ENCODE measurements around the gene BCL2A1. TPM values are rescaled to one million over a fixed set of nuclear protein-coding genes. Genes with fewer than 3 reads are reported as not detected.

The BCL2A1 gene
- total RNA-seq, 1 donor from 2014 or later = not detected

- peaks cover 24% of the 10 kb centered on the region for H3K9me3 Mint-ChIP-seq (ENCODE audit: unreplicated experiment)
- no peak for TF ChIP-seq CTCF (IDR thresholded peaks at IDR 0.05; ENCODE audit: partially characterized antibody, unreplicated experiment)
- DNase-seq = peak; percentile 99
- peaks cover 23% of the 10 kb centered on the region for H3K36me3 Mint-ChIP-seq (ENCODE audit: unreplicated experiment)
- H3K4me3 Mint-ChIP-seq (ENCODE audit: unreplicated experiment) = peak overlapping the region; percentile 99
- no peaks in the 10 kb centered on the region for H3K4me1 Mint-ChIP-seq (ENCODE audit: low read depth, unreplicated experiment)
- H3K27ac Mint-ChIP-seq (ENCODE audit: unreplicated experiment) = peak overlapping the region; percentile 99
- peaks cover 8% of the 10 kb centered on the region for H3K27me3 Mint-ChIP-seq (ENCODE audit: unreplicated experiment)
Measured at GRCh38 chr15:79923515-79924169, 47.4 kb downstream of the BCL2A1 start.

- peaks cover 8% of the 10 kb centered on the region for H3K27me3 Mint-ChIP-seq (ENCODE audit: unreplicated experiment)
- no peaks in the 10 kb centered on the region for H3K4me1 Mint-ChIP-seq (ENCODE audit: low read depth, unreplicated experiment)
- H3K27ac Mint-ChIP-seq (ENCODE audit: unreplicated experiment) = peak overlapping the region; percentile 99
- peak; percentile 83 for DNase-seq
- peak overlapping the region; percentile 99 for H3K4me3 Mint-ChIP-seq (ENCODE audit: unreplicated experiment)
- no peak for TF ChIP-seq CTCF (IDR thresholded peaks at IDR 0.05; ENCODE audit: partially characterized antibody, unreplicated experiment)
- peaks cover 24% of the 10 kb centered on the region for H3K9me3 Mint-ChIP-seq (ENCODE audit: unreplicated experiment)
- H3K36me3 Mint-ChIP-seq (ENCODE audit: unreplicated experiment) = peaks cover 24% of the 10 kb centered on the region
Measured at GRCh38 chr15:79923079-79923514, 47.9 kb downstream of the BCL2A1 start.

- Mint-ChIP-seq H3K4me3 (ENCODE audit: unreplicated experiment) (peak overlapping the region; percentile 99), H3K36me3 (ENCODE audit: unreplicated experiment) (peaks cover 27% of the 10 kb centered on the region), H3K9me3 (ENCODE audit: unreplicated experiment) (peaks cover 24% of the 10 kb centered on the region), H3K4me1 (ENCODE audit: low read depth, unreplicated experiment) (no peaks in the 10 kb centered on the region), H3K27ac (ENCODE audit: unreplicated experiment) (peak overlapping the region; percentile 99), H3K27me3 (ENCODE audit: unreplicated experiment) (peaks cover 8% of the 10 kb centered on the region)
- no peak for TF ChIP-seq CTCF (IDR thresholded peaks at IDR 0.05; ENCODE audit: partially characterized antibody, unreplicated experiment)
- no peak for DNase-seq
Measured at GRCh38 chr15:79922512-79923078, 48.4 kb downstream of the BCL2A1 start.

GRCh38 chr15:79919749-79920511 is 51.1 kb downstream of the BCL2A1 start:
- Mint-ChIP-seq H3K4me3 (ENCODE audit: unreplicated experiment) (no peak overlapping the region), H3K36me3 (ENCODE audit: unreplicated experiment) (peaks cover 45% of the 10 kb centered on the region), H3K4me1 (ENCODE audit: low read depth, unreplicated experiment) (no peaks in the 10 kb centered on the region), H3K27me3 (ENCODE audit: unreplicated experiment) (peaks cover 10% of the 10 kb centered on the region), H3K9me3 (ENCODE audit: unreplicated experiment) (peaks cover 23% of the 10 kb centered on the region), H3K27ac (ENCODE audit: unreplicated experiment) (no peak overlapping the region)
- no peak for DNase-seq
- no peak for TF ChIP-seq CTCF (IDR thresholded peaks at IDR 0.05; ENCODE audit: partially characterized antibody, unreplicated experiment)
